Measurements from ENCODE around the gene PELI1.
A peak's percentile ranks its signal among the peaks of the same experiment; 100 is the strongest.

PELI1 gene, protein sequence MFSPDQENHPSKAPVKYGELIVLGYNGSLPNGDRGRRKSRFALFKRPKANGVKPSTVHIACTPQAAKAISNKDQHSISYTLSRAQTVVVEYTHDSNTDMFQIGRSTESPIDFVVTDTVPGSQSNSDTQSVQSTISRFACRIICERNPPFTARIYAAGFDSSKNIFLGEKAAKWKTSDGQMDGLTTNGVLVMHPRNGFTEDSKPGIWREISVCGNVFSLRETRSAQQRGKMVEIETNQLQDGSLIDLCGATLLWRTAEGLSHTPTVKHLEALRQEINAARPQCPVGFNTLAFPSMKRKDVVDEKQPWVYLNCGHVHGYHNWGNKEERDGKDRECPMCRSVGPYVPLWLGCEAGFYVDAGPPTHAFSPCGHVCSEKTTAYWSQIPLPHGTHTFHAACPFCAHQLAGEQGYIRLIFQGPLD

DNA sequence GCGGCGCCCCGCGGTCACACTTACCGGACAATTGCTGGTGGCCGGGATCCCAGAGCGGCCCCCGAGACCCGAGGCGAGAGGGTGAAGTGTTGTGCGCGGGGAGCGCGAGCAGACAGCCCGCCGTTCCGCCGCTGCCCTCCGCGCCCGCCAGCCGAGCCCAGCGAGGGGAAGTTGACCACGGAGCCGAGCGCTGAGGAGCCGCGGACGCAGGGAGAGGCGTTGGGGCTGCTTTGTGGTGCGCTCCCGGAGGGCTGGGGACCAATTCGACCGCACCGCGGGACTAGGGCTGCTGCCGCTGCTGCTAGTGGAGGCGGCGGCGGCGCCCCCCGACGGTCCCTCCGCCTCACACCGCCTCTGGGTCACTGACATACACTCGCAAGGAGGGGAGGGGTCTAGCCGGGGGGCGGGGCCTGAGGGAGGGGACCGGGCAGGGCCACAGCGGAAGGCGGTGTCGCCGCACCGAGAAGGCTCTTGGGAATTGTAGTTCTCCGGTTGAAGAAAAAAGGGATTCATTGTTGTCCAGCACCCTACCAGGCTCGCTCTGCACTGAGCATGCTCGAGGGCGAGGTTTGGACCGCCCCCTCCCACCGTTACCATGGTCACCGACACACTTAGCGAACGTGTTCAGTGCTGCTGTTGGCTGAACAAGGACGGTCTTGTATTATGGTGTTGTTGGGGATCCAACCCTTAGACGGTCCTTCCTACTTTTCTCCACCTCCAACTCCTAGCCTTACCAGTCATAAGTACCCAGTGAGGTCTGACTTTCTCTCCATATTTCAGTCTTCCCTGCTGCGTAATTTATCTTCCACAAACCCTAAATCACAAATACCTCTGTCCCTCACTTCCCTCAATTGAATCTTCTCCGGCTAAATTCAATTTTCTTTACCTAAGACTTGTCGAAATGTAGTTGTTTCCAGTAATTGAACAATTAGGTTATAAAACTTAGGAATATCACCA, at the start of gene PELI1:
TSS of gene PELI1 (minus strand) at position 364 of the 957 bp plus-strand sequence. CDS start 36,110 bp downstream, outside the sequence.
- peak; percentile 96 to 97 for DNase-seq

DNA sequence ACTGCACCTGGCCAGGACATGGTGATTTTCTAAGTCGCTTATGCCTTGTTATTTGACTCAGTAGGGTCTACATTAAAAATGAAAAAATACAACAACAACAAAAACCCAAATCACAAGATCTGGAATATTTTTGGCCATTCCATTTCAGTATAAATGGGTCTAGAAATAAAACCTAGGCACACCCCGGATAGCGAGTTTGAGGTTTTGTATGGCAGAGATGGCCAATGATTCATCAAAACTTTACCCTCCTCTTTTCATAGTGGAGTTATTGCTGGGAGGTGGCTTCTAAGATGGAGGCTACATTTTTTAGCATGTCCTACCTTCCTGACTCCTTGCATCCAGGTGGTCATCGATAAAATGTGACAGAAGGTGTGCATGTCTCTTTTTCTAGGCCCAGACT, 49.3 kb upstream of the PELI1 start:
- DNase-seq: no peak

DNA sequence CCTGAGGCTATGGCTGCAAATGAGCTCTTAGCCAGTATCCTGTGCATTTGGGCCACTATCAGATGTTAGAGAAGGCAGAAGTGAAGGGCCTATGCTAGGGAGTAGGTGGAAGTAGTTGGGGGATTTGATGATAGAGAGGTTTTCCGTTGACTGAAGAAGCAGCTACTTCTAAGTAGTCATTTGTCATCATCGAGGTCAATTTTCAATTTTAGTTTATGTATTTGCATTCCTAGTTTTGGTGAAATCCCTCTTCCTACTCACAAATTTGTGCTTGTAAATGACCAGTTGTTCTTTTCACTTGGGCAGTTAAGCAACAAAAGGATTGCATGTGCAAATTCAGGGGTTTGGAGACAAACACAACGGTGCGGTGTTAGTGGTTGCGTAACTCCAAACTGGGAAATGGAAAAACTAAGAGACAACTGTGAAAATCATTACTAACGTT, 48.5 kb upstream of the PELI1 start:
- no peak for DNase-seq

DNA sequence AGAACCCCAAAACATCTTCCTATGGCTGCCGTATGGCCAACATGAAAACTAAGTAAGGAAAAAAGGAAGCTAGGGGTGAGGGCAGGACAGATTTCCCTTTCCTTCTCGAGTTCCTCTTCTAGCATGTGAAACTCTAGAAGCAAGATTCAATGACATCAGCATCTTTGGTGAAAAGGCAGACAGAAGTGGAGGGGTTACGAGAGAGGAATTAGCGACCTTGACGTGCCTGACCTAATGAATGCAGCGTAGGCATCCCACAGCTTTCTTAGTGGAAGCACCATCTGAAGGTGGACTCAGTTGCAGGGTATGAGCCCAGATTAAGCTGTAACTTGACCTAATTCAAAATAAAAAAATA, 47.9 kb upstream of the PELI1 start:
- DNase-seq: peak in 1 of 2 donors; percentile 37

DNA sequence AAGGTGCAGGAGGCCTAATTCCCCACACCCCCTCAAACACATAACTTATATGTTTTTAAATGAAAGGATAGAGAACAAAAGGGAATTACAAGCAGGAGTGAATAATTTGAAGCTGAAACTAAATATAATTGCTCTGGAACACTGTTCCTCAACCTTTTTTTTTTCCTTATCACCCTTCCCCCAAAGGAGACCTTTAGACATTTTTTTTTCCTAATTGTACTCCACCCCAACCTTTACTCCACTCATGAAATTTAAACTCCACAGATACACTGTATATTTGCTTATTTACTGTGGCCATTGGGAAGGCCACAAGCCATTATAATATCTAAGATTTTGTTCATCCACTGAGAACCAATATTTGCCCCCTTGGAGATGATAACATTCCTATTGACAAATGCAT, 45.4 kb upstream of the PELI1 start:
- DNase-seq: no peak

DNA sequence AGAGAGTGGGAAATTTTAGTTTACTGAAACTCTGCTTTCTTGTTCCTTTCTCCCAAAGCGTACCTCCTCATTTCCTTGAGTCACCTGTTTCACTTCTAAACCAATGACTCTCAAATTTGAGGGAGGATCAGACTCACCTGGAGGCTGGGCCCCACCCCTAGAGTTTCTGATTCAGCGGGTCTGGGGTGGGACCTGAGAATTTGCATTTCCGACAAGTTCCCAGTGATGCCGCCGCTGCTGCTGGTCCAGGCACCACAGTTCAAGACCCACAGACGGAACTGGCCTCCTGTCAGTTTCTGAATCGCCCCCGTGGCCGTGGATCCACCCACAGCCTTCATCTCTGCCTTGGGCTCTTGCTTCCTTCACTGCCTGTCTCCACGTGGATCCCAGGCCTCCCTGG, 44.9 kb upstream of the PELI1 start:
- DNase-seq: no peak

DNA sequence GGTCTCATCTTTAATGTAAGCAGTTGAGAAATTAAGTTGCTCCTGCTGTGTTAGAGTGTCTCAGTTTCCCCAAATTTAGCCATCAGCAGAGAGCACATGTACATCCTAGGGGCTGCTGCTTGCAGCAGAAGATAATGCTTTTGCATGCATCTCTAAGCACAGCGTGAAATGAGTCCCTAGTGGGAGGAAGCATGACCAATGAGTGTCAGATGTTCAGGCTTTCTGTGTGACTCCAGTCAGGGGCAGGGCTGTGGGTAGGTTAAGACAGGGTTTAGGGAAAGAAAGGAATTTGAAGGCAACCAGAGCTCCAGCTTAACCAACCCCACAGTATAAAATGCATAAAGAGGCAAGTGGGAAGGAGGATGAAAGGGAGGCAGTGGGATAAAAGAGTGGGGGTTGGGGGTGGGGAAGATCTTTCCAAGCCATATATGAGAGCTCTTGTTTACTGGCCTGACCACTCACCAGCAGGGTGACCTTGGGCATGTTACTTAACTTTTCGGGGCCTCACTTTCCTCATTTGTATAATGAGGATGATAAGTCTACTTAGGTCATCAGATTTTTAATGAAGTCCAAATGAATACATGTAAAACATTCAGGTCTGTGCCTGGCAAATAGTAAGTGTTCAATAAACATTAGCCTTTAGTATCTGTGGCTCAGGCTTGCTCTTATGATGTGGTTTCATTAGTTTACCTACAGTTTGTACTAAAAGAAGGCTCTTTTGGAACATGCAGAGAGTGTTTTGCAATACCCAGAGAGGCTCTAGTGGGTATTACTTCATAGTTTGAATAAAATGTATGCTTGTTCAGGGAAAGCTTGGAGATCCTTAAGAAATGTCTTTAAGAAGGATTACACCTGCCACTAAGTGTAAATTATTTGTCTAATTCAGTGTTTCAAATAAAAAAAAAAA, 42.7 kb upstream of the PELI1 start:
- DNase-seq: no peak

DNA sequence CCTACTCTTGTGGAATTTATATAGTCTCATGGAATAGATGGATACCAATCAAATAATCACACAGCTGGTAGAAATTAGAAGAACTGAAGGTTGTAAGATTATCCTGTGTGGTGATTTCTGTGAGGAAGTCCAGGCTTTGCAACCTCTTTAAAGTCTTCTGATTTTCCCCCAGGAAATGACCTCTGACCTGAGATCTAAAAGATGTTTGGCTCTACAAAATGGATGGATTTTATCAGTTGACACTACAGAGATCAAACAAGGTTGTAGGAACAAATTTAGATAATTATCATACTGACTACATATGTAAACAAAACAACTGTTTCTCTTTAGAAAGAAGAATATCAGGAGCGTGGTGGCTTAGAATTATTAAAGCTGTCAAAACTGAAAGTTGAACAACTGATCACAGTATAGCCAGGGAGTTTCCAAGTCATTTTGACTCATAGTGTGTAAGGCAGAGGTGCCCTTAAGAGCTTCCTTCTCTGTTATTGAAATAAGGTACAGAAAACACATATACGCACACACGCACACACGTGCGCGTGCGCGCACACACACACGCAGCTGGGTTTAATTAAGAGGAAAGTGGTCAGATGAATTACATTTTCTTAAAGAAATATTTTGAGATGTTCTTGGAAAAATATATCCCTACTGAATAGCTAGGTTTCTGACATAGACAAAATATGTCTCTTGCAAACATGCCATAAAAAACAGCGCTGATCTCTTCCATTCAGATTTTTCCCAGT, 35.5 kb upstream of the PELI1 start:
- DNase-seq: peak in 1 of 2 donors; percentile 26

DNA sequence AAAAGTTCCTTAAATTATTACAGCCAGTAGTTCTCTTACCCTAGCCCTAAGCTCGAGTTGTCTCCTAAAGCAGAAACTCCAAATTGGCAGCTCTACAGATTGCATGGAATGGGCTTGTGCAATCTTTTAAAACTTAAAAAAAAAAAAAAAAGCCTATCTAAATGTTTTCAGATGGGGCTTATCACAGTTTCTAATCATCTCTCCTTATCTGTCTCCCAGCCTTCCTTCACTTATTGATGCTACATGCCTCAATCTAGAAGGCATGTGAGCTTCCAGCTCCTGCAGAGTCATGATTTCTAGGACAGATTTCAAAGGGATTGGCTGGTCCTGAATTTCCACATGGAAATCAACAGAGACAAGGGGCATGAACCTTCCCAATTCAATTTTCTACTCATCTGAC, 33.1 kb upstream of the PELI1 start:
- DNase-seq: no peak

DNA sequence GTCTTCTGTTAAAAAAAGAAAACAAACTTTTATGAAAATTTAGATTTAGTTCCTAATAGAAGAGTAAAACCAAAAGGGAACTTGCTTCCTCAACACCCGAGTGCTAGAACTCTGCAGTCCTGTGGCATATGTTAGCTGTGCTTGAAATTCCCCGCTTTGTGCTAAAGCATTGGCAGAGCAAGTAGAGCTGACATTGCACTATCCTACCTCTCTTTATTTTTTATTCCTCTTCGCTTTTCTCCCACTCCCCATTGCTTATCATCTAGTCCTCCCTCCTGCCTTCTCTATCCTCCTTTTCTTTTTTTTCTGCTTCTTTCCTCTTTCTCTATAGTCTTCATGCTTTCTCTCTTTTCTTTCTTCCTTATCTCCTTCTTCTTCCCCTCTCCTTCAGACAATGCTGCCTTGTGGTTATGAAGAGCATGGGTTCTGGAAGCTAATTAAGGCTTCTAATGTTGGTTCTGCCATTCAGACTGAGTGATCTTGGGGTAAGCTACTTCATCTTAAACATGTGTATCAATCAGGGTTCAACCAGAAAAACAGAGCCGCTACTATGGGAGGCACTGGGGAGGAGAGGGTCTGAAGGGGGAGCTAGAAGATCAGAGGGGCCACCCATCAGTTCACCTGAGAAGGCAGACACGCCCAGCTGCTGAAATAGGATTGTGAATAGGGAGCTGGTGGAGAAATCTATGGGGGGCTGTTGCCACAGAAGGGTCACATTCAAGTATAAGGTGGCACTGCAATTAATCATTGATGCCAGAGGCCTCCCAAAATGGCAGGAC, 31.4 kb upstream of the PELI1 start:
- no peak for DNase-seq

DNA sequence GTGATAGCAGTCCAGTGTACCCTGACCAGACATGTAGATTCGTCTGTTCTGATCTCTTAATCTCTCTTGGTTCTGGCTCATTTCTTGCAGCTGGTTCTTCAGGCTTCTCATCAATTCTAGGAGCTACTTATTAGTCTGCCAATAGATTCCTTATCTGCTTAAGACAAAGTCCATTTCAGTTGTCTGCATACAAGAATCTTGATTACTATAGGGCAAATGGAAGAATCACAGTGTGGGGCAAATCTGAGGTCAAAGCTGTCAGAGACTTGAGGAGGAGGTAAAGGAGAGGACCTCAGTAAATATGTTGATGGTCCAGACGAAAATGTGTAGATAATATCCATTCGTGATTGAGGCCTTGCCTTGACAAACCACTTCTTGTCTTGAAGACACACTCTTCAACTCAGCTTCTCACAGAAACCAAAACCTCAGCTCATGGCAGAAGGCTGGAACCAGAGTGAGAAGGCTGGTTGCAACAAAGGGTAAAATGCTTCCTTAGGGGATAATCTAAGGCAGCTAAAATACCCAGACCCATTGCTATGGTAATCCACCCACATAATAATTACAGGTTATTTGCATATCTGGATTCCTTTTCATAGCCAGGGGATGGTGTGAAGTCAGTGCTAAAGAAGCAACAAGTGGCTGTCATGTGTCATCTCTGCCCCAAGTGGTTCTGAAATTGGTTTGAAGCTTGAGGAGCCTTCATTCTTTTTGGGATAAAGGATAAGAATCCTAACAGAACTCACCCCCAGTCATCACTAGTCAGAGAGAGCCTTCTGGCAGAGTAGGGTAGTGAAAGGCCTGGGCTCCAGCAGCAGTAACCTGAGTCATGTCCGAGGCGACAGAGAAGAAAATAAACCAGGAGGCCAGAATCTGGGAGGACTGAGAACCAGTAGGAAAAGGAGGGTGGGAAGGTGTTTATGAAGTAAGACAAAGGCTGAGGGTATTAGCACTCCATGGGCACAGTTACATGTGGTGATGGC, 29.2 kb upstream of the PELI1 start:
- no peak for DNase-seq

DNA sequence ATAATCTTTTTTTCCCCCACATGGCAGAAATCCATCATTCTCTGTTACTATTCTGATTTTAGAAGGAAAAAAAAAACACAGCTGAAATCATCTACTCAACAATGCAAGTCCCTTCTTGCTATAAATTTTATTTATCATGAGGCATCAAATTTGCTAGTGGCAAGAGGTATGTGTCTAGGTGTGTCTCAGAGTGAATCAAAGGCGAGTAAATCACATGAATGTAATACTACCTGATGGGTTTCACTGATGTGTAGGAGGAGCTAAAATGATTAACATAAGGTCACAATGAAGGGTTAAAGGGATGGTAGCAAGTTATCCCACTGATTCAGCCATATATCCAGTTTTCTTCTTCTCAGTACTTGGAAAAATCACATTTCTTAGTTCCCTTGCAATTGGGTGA, 24.5 kb upstream of the PELI1 start:
- no peak for DNase-seq

DNA sequence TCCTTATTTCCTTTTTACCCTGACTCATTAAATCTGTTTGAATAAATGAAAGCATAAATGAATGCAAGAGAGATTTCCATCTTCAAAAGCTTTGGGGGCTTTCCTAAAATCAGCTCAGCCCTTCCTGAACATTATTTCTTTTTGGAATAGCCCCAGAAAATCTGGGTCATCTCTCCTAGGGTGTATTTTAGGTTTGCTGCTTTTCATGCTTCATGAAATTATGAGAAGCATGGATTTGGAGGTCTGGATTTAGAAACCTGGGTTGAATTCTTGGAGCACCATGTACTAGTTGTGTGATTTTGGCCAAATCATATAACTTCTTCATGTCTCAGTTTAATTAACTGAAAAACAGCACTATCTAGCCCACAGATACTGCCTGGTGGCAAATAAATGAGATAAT, 24.0 kb upstream of the PELI1 start:
- DNase-seq: no peak

DNA sequence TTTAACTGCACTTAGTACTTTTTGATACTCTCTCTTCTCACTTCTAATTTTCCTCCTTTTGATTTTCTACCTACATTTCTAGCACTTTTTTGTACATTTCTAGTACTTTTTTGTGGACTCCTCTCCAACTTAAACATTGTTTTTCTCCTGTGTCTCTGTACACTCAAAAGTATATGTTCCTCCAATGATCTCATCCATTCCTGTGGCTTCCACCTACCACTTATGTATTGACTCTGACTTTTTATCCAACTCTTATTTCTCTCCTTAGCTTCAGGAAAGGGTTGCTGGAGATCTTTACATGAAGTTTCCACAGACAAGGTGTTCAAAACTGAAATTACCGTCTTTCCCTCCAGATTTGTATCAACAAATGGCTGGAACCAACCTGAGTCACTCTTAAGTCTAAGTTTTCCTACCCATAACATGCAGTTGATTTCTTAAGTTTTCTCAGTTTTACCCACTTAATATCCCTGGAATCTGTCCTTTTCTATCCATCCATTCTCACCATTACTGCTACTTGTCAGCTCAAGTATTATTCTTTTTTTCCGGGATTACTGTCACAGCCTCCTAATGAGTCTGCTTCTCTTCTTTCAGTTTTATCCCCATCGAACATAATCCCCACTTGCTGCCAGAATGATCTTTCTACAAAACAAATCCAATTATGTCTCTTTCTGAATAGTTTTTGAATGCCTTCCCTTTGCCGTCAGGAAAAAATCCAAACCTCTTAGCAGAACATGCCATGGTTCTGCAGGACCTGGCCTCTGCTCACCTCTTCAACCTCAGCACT, 22.6 kb upstream of the PELI1 start:
- no peak for DNase-seq

DNA sequence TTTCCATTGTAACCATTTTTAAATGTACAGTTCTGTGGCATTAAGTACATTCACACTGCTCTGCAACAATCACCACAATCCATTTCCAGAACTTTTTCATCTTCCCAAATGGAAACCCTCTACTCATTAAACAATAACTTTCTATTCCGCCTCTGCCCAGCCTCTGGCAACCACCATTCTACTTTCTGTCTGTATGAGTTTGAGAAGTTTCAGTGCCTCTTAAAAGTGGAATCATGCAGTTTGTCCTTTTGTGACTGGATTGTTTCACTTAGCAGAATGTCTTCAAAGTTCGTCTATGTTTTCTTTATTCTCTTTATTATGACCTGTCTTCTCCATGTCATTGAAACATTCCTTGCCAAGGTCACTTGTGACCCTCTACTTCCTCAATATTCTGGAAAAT, 22.0 kb upstream of the PELI1 start:
- DNase-seq: no peak

DNA sequence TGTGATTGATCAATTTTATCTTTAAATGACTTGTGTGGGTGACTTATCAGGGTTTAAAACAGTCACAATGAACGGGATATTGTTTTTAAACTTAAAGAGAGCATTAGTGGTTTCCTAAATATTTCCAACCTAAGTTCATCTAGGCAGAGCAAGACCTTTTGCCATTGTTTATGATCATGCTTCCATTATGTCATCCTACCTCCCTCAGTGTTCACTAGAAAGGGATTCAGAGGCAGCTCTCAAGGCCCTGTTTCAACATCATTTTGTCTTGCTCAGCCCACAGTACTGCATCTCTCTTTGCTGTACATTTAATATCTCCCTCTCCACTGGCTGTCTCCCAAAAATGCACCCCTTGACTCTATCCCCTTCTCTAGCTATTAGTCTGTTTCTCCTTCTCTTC, 21.5 kb upstream of the PELI1 start:
- DNase-seq: no peak

DNA sequence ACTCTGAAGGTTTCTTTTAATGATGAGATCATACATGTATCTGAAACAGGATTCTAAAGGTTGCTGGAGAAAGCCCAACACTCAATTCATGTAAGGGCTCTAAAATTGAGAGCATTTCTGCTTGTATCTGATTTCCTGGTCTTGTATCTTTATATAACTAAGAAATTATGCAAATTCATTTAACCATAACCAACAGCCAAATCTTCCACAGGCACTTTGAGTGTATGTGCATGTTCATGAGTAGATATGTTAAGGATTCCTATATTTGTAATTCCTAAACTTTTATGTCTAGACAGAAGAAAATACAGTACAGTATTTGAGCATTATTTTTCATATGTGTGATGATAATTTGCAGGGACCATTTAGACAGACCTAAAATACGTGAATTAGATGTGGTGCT, 20.4 kb upstream of the PELI1 start:
- DNase-seq: no peak

DNA sequence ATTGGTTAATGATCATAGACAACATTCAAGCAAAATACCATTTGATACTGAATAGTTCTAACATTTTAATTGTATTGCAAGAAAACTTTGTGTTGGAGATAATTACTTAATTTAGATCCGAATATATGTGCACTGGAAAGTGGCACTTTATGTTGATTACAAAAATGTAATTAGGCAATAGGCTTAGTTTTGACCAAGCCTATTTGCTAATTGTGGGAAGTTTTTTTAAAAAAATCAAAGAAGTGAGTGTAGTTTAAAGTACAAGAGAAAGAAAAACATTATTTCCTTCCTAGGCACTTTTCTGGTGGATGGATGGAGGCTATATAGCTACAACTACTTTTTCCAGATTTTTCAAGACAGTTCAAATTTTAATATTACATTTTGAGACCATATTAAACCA, 18.3 kb upstream of the PELI1 start:
- DNase-seq: no peak

DNA sequence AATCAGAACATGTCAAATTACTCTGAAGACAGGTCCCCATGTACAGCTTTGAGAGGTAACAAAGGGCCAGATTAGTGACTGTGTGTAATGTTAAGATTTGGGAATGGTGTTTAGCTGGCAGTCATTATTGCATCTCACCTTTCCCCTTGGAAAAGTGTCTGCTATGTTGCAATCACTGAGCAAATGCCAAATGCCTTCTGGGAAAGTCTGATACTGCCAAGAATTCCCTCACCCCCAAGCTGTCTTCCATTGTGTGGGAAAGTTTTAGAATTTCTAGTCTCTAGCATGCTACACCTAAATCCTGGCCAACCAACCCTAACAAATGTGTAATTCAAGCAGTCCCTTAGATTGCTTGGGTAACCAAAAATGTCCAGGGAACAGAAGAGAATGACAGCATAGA, 13.6 kb upstream of the PELI1 start:
- no peak for DNase-seq
